SK-N-SH treated with all-trans-retinoic acid at 6 μM for 48 hours (cell line): ENCODE measurements around the gene POTEC.
"Not testable (repeated sequence)": the region's sequence is repeated elsewhere in the genome, so short reads cannot be mapped to it uniquely, and the experiment has no call there.

Experiments
- ARNTL ChIP-seq: fragments of 450-650 bp; formaldehyde crosslinking; IDR thresholded peaks from 2 replicates; pipeline ENCODE4 v1.5.0; 2020; ENCODE audit warnings: low read depth, mild to moderate bottlenecking, moderate library complexity, borderline replicate concordance
- BACH2 ChIP-seq: fragments of 250-450 bp; sonication (Bioruptor Pico); IDR thresholded peaks from 2 replicates; pipeline ENCODE4 v1.9.0; 2021; ENCODE audit warnings: mild to moderate bottlenecking, borderline replicate concordance
- ESRRG ChIP-seq: fragments of 250-450 bp; sonication (Bioruptor Pico); IDR thresholded peaks from 2 replicates; pipeline ENCODE4 v1.6.1; 2021; ENCODE audit warnings: mild to moderate bottlenecking
- OSR1 ChIP-seq: fragments of 250-450 bp; sonication (Bioruptor Pico); IDR thresholded peaks from 2 replicates; pipeline ENCODE4 v1.8.0; 2022; ENCODE audit warnings: moderate library complexity, mild to moderate bottlenecking, inconsistent platforms
- PATZ1 ChIP-seq: fragments of 250-450 bp; sonication (Bioruptor Pico); IDR thresholded peaks from 2 replicates; pipeline ENCODE4 v1.8.0; 2020; ENCODE audit warnings: mild to moderate bottlenecking, moderate library complexity, borderline replicate concordance
- RARB ChIP-seq: fragments of 250-450 bp; sonication (Bioruptor Pico); IDR thresholded peaks from 2 replicates; pipeline ENCODE4 v1.8.0; 2021; ENCODE audit warnings: mild to moderate bottlenecking, moderate library complexity
- TCF4 ChIP-seq: fragments of 250-450 bp; sonication (Bioruptor Pico); IDR thresholded peaks from 2 replicates; pipeline ENCODE4 v1.8.0; 2021; ENCODE audit warnings: mild to moderate bottlenecking, moderate library complexity, borderline replicate concordance
- TSHZ2 ChIP-seq: fragments of 250-450 bp; sonication (Bioruptor Pico); IDR thresholded peaks from 2 replicates; pipeline ENCODE4 v1.5.0; 2020; ENCODE audit warnings: mild to moderate bottlenecking, moderate library complexity
- ZC3H10 ChIP-seq: fragments of 250-450 bp; sonication (Bioruptor Pico); IDR thresholded peaks from 2 replicates; pipeline ENCODE4 v1.5.1; 2021; ENCODE audit warnings: mild to moderate bottlenecking, moderate library complexity
- ZFP3 ChIP-seq: fragments of 250-450 bp; sonication (Bioruptor Pico); IDR thresholded peaks from 2 replicates; pipeline ENCODE4 v1.5.0; 2020; ENCODE audit warnings: mild to moderate bottlenecking, moderate library complexity
- ZNF8 ChIP-seq: fragments of 450-650 bp; formaldehyde crosslinking; IDR thresholded peaks from 2 replicates; pipeline ENCODE4 v1.5.0; 2020; ENCODE audit warnings: mild to moderate bottlenecking, moderate library complexity
- TF ChIP-seq, protein P1 (sequence below): fragments of 250-450 bp; sonication (Bioruptor Pico); IDR thresholded peaks from 2 replicates; pipeline ENCODE4 v1.5.1; 2021; ENCODE audit warnings: mild to moderate bottlenecking, moderate library complexity

DNA sequence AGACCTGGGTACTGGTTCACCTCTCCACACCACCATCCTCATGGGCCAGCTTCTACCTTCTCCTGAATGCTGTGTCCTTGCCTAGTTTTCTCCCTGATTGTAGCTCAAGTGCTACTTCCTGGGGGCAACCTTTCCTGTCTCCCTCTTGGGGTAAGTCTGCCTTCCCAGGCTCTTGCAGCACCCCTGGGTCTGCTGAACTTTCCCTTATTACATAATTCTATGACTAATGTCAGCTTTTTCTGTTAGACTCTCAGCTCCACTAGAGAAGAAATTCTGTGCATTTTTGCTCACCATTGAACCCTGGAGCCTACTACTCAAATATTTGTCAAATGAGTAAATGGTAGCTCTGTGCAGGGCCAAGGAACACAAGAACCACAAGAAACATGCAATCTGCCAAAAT, 73.4 kb downstream of the POTEC start:
- TF ChIP-seq ZNF8; ZC3H10 (CRISPR knock-in tag); ESRRG (CRISPR knock-in tag); TSHZ2 (CRISPR knock-in tag); ARNTL; OSR1; BACH2 (CRISPR knock-in tag); TCF4; PATZ1 (CRISPR knock-in tag); RARB (CRISPR knock-in tag); ZFP3 (CRISPR knock-in tag): not testable (repeated sequence)
- TF ChIP-seq, protein P1, sequence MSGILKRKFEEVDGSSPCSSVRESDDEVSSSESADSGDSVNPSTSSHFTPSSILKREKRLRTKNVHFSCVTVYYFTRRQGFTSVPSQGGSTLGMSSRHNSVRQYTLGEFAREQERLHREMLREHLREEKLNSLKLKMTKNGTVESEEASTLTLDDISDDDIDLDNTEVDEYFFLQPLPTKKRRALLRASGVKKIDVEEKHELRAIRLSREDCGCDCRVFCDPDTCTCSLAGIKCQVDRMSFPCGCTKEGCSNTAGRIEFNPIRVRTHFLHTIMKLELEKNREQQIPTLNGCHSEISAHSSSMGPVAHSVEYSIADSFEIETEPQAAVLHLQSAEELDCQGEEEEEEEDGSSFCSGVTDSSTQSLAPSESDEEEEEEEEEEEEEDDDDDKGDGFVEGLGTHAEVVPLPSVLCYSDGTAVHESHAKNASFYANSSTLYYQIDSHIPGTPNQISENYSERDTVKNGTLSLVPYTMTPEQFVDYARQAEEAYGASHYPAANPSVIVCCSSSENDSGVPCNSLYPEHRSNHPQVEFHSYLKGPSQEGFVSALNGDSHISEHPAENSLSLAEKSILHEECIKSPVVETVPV, result not testable (repeated sequence)
